ENCODE data around the gene RCC1.

GRCh38 chr1:28571911-28572310, 66.1 kb downstream of the RCC1 start:
- no peak for TF ChIP-seq GATA3 (IDR thresholded peaks at IDR 0.05; ENCODE audit: low read depth, low read length)
- no peak for TF ChIP-seq GATA2 (IDR thresholded peaks at IDR 0.05; ENCODE audit: low read depth, low read length)
